OCI-LY3 (cell line): Measurements from ENCODE around the gene RAB38.

Source experiments
- CTCF ChIP-seq: fragments of 200-600, 300-600 bp; sonication (generic); IDR thresholded peaks from 2 replicates; pipeline ENCODE4 v1.5.1; 2014; ENCODE audit warnings: antibody characterized with exemption, low read length, low read depth
- EZH2phosphoT487 ChIP-seq: fragments of 200-600 bp; shearing (Covaris generic); IDR thresholded peaks from 2 replicates; pipeline ENCODE4 v1.6.1; 2018; ENCODE audit warnings: antibody characterized with exemption, mixed run types, low read depth

GRCh38 chr11:88105951-88106350, 69.3 kb downstream of the RAB38 start:
- TF ChIP-seq CTCF (no peak), EZH2phosphoT487 (no peak)
